HCT116 (cell line): ENCODE results near the gene SMIM20. TPM values are rescaled to one million over a fixed set of nuclear protein-coding genes. Genes with fewer than 3 reads are reported as not detected.

Source experiments
- ATAC-seq: fragments of 200-7000 bp; cut with Tn5 transposase; 2 replicates; pipeline ENCODE4 v1.9.1; 2020; ENCODE audit warnings: mild to moderate bottlenecking, moderate library complexity
- BruUV-seq: library from RNA; stranded (reverse); fragments of 400-500 nt; replicated peaks from 2 replicates; lab custom pipeline; 2021; lab: Mats Ljungman, UMichigan
- CTCF ChIA-PET: fragments of 300-600 bp; sonication (Branson Sonifier 250); formaldehyde crosslinking; loops from one replicate; lab custom pipeline; 2021; ENCODE audit warnings: antibody characterized with exemption; lab: Charles Lee
- POLR2A ChIA-PET: fragments of 300-600, 350-600 bp; sonication (Branson Sonifier 250); formaldehyde crosslinking; loops from one replicate; lab custom pipeline; 2021; ENCODE audit warnings: antibody characterized with exemption; lab: Charles Lee
- RAD21 ChIA-PET, 2 experiments: fragments of 300-600 bp; sonication (Branson Sonifier 250); formaldehyde crosslinking; loops; one replicate each; lab custom pipeline; 2023; ENCODE audit warnings: low total read pairs in 2 of 2; ENCODE audit not compliant: uncharacterized antibody in 2 of 2, unreplicated experiment in 2 of 2, low non-redundant PET in 1 of 2; lab: Charles Lee
- DNase-seq: peaks from one replicate; pipeline ENCODE4 v3.0.0-alpha.2; 2010; ENCODE audit warnings: low read depth, low spot score
- H2AFZ ChIP-seq: fragments of 200-600 bp; shearing (Covaris generic), sonication (generic); 2 replicates; pipeline ENCODE4 v1.6.1; 2017; ENCODE audit warnings: low read depth, mixed run types, mixed read lengths, antibody characterized with exemption, low read length; ENCODE audit not compliant: poor library complexity, severe bottlenecking
- H3K27ac ChIP-seq: 2 replicates; pipeline ENCODE4 v1.5.1; 2012; ENCODE audit warnings: low read depth, low read length
- H3K27me3 ChIP-seq: fragments of 200-600 bp; sonication (generic); 2 replicates; pipeline ENCODE4 v1.6.1; 2016; ENCODE audit warnings: mixed run types, low read length, mixed read lengths; ENCODE audit not compliant: insufficient read depth
- H3K36me3 ChIP-seq, 2 experiments: fragments of 200-500 bp in 1 of 2; fragments of 200-600 bp in 1 of 2; sonication (Bioruptor generic) in 1 of 2; sonication (generic) in 1 of 2; 2 replicates each; pipeline versions ENCODE4 v1.5.1 to v1.6.1; 2014 to 2016; ENCODE audit warnings: low read length in 2 of 2, inconsistent platforms in 1 of 2, mixed read lengths in 1 of 2, mixed run types in 1 of 2; ENCODE audit not compliant: insufficient read depth in 2 of 2, control insufficient read depth in 1 of 2
- H3K4me1 ChIP-seq, 2 experiments: fragments of 200-600 bp in 1 of 2; sonication (generic) in 1 of 2; 2 replicates each; pipeline versions ENCODE4 v1.5.1 to v1.6.1; 2012 to 2017; ENCODE audit warnings: low read length in 2 of 2, inconsistent platforms in 1 of 2, mild to moderate bottlenecking in 1 of 2, mixed read lengths in 1 of 2, mixed run types in 1 of 2, moderate library complexity in 1 of 2; ENCODE audit not compliant: insufficient read depth in 2 of 2, control insufficient read depth in 1 of 2
- H3K4me2 ChIP-seq: fragments of 200-600 bp; sonication (generic); 2 replicates; pipeline ENCODE4 v1.6.1; 2017; ENCODE audit warnings: mixed run types, low read length, mixed read lengths
- H3K4me3 ChIP-seq, 2 experiments: fragments of 200-600 bp in 1 of 2; sonication (generic) in 1 of 2; replicated peaks in 1 of 2; 2 replicates each; pipeline ENCODE4 v1.5.1; 2011 to 2016; ENCODE audit warnings: low read length in 2 of 2, control low read depth in 1 of 2, low read depth in 1 of 2, mild to moderate bottlenecking in 1 of 2, mixed read lengths in 1 of 2, mixed run types in 1 of 2
- H3K79me2 ChIP-seq: fragments of 200-600 bp; sonication (generic); 2 replicates; pipeline ENCODE4 v1.6.1; 2017; ENCODE audit warnings: mild to moderate bottlenecking, mixed run types, low read length, moderate library complexity, mixed read lengths; ENCODE audit not compliant: insufficient read depth
- H3K9ac ChIP-seq: fragments of 200-600 bp; sonication (generic); 2 replicates; pipeline ENCODE4 v1.6.1; 2016; ENCODE audit warnings: low read length, mixed read lengths
- H3K9me2 ChIP-seq: fragments of 200-600 bp; sonication (generic), shearing (Covaris generic); 2 replicates; pipeline ENCODE4 v1.6.1; 2017; ENCODE audit warnings: mixed run types, mild to moderate bottlenecking, moderate library complexity; ENCODE audit not compliant: insufficient read depth
- H3K9me3 ChIP-seq, 2 experiments: fragments of 200-500 bp in 1 of 2; fragments of 200-600 bp in 1 of 2; sonication (Bioruptor generic) in 1 of 2; sonication (generic) in 1 of 2; 2 replicates each; pipeline ENCODE4 v1.6.1; 2014 to 2017; ENCODE audit warnings: low read length in 2 of 2, mixed read lengths in 2 of 2, inconsistent platforms in 1 of 2, low read depth in 1 of 2, mild to moderate bottlenecking in 1 of 2, mixed run types in 1 of 2, moderate library complexity in 1 of 2; ENCODE audit not compliant: control insufficient read depth in 1 of 2, insufficient read depth in 1 of 2
- H4K20me1 ChIP-seq: fragments of 200-600 bp; sonication (generic), shearing (Covaris generic); 2 replicates; pipeline ENCODE4 v1.6.1; 2017; ENCODE audit warnings: mixed run types, mild to moderate bottlenecking, moderate library complexity; ENCODE audit not compliant: insufficient read depth
- CBX3 ChIP-seq: IDR thresholded peaks from 2 replicates; pipeline ENCODE4 v1.6.1; 2012; ENCODE audit warnings: low read depth
- CEBPB ChIP-seq: IDR thresholded peaks from 2 replicates; pipeline ENCODE4 v1.6.1; 2012; ENCODE audit warnings: low read depth
- CTCF ChIP-seq, 3 experiments: fragments of 200-600 bp in 1 of 3; sonication (generic) in 1 of 3; IDR thresholded peaks in 2 of 3; conservative IDR thresholded peaks in 1 of 3; 2 replicates each; pipeline ENCODE4 v1.5.1; 2012 to 2017; ENCODE audit warnings: low read depth in 2 of 3, low read length in 2 of 3, antibody characterized with exemption in 1 of 3, borderline replicate concordance in 1 of 3, control low read depth in 1 of 3, mild to moderate bottlenecking in 1 of 3, mixed read lengths in 1 of 3, mixed run types in 1 of 3, moderate library complexity in 1 of 3; ENCODE audit not compliant: insufficient read depth in 1 of 3
- EGR1 ChIP-seq: IDR thresholded peaks from 2 replicates; pipeline ENCODE4 v1.6.1; 2012; ENCODE audit warnings: low read depth
- ELF1 ChIP-seq: IDR thresholded peaks from 2 replicates; pipeline ENCODE4 v1.6.1; 2012; ENCODE audit warnings: low read depth, borderline replicate concordance
- EZH2 ChIP-seq: fragments of 200-600 bp; sonication (generic); IDR thresholded peaks from 2 replicates; pipeline ENCODE4 v1.6.1; 2017; ENCODE audit warnings: antibody characterized with exemption, mixed run types
- FOSL1 ChIP-seq: IDR thresholded peaks from 2 replicates; pipeline ENCODE4 v1.6.1; 2012; ENCODE audit warnings: low read depth
- JUND ChIP-seq: IDR thresholded peaks from 2 replicates; pipeline ENCODE4 v1.6.1; 2012
- POLR2AphosphoS5 ChIP-seq: IDR thresholded peaks from 2 replicates; pipeline ENCODE4 v1.6.1; 2011; ENCODE audit warnings: mild to moderate bottlenecking, low read depth, low read length, moderate library complexity
- SIN3A ChIP-seq: IDR thresholded peaks from 2 replicates; pipeline ENCODE4 v1.6.1; 2012; ENCODE audit warnings: low read depth
- SP1 ChIP-seq: IDR thresholded peaks from 2 replicates; pipeline ENCODE4 v1.6.1; 2012; ENCODE audit warnings: low read depth
- SRF ChIP-seq: IDR thresholded peaks from 2 replicates; pipeline ENCODE4 v1.6.1; 2012; ENCODE audit warnings: low read depth
- TCF7L2 ChIP-seq: IDR thresholded peaks from 2 replicates; pipeline ENCODE4 v1.7.0; 2011; ENCODE audit warnings: borderline replicate concordance, inconsistent platforms; ENCODE audit not compliant: insufficient read depth, insufficient read length; ENCODE audit errors: extremely low read depth
- ZFX ChIP-seq: fragments of 450-650 bp; IDR thresholded peaks from 2 replicates; pipeline ENCODE4 v1.6.1; 2017
- ZNF274 ChIP-seq: fragments of 200-500 bp; sonication (Bioruptor generic); IDR thresholded peaks from 2 replicates; pipeline ENCODE4 v1.6.1; 2014; ENCODE audit warnings: mild to moderate bottlenecking, low read depth, low read length, inconsistent platforms
- intact Hi-C: fragments of 100-400 bp; cut with micrococcal nuclease; formaldehyde crosslinking; loops from 2 replicates; pipeline ENCODE4 v1.10.0; 2022
- total RNA-seq: library from RNA; stranded (reverse); gene quantifications from one replicate; pipeline ENCODE4 v1.2.1, GENCODE V29; 2021; ENCODE audit not compliant: unreplicated experiment
- TF ChIP-seq, protein P1 (sequence below): IDR thresholded peaks from 2 replicates; pipeline ENCODE4 v1.6.1; 2012

The SMIM20 gene
- total RNA-seq, 1 experiment from 2014 or later = 36.9 TPM

GRCh38 chr4:25879091-25879584, 34.9 kb upstream of the SMIM20 start:
- Histone ChIP-seq H3K9me3 (no peaks in the 10 kb centered on the region), H4K20me1 (no peaks in the 10 kb centered on the region), H3K27ac (no peak overlapping the region), H3K27me3 (no peaks in the 10 kb centered on the region), H3K36me3 (no peaks in the 10 kb centered on the region), H3K4me1 (no peaks in the 10 kb centered on the region), H3K4me2 (no peak overlapping the region), H3K9me2 (no peaks in the 10 kb centered on the region), H3K79me2 (no peaks in the 10 kb centered on the region), H3K9ac (no peak overlapping the region), H2AFZ (no peak overlapping the region), H3K4me3 (no peak overlapping the region)
- intact Hi-C loops = no loop called here
- no TSS peak for BruUV-seq
- ATAC-seq (no peak), DNase-seq (no peak)
- ChIA-PET RAD21 (no interaction called here), POLR2A (no interaction called here), CTCF (no interaction called here)
- TF ChIP-seq TCF7L2 (no peak), ZNF274 (no peak), POLR2AphosphoS5 (no peak), SP1 (no peak), SRF (no peak), EZH2 (no peak), EGR1 (no peak), FOSL1 (no peak), CTCF (IDR thresholded peaks at IDR 0.05 in 2 of 3, conservative IDR thresholded peaks at IDR 0.05 in 1 of 3; ENCODE audit: borderline replicate concordance in 1 of 3, insufficient read depth in 1 of 3, low read depth in 2 of 3, low read length in 2 of 3) (no peak), ELF1 (no peak), CBX3 (no peak), CEBPB (no peak), SIN3A (no peak), JUND (no peak), ZFX (no peak)
- TF ChIP-seq, protein P1, sequence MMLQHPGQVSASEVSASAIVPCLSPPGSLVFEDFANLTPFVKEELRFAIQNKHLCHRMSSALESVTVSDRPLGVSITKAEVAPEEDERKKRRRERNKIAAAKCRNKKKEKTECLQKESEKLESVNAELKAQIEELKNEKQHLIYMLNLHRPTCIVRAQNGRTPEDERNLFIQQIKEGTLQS = no peak
